ENCODE measurements around the gene ZNF500. TPM values are rescaled to one million over a fixed set of nuclear protein-coding genes. Genes with fewer than 3 reads are reported as not detected.

The ZNF500 gene
- total RNA-seq, 1 experiment from 2014 or later = 20.1 TPM

DNA sequence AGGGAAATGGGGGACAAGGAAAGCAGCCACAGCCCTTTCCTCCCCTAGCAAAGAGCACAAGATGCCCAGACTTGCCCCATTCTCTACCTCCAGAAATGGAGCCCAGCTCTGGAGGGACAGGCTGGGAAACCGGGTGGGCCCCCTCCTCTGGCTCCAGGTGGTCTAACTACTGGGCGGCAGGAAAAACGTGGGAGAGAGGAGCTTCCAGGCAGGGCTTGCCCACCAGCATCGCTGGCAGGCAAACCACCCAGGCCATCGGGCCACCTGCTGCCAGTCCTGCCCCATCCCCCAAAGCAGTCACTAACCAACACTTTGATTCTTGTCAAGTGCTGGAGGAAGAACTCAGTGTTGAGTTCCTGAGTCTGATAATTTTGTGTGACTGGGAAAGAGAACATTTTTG, 48.5 kb downstream of the ZNF500 start:
- Histone ChIP-seq H3K27me3 (ENCODE audit: insufficient read depth, low read length) (no peaks in the 10 kb centered on the region), H3K9me3 (ENCODE audit: control insufficient read depth in 1 of 2, insufficient read depth in 1 of 2, low read depth in 1 of 2, low read length in 2 of 2) (no peaks in the 10 kb centered on the region), H3K79me2 (ENCODE audit: insufficient read depth, low read length) (no peaks in the 10 kb centered on the region), H3K36me3 (ENCODE audit: control insufficient read depth in 1 of 2, insufficient read depth in 2 of 2, low read length in 2 of 2) (peaks cover 0 to 11% of the 10 kb centered on the region in 2 experiments; a peak in 2 of 4 replicates), H3K4me3 (replicated peaks in 1 of 2; ENCODE audit: low read depth in 1 of 2, low read length in 2 of 2) (no peak overlapping the region), H3K9me2 (ENCODE audit: insufficient read depth) (no peaks in the 10 kb centered on the region), H3K4me1 (ENCODE audit: control insufficient read depth in 1 of 2, insufficient read depth in 2 of 2, low read length in 2 of 2) (no peaks in the 10 kb centered on the region), H3K27ac (ENCODE audit: low read depth, low read length) (no peak overlapping the region), H3K9ac (ENCODE audit: low read length) (no peak overlapping the region), H2AFZ (ENCODE audit: low read depth, low read length, poor library complexity, severe bottlenecking) (no peak overlapping the region), H3K4me2 (ENCODE audit: low read length) (no peak overlapping the region), H4K20me1 (ENCODE audit: insufficient read depth) (no peaks in the 10 kb centered on the region)
- DNase-seq (ENCODE audit: low read depth, low spot score) (no peak), ATAC-seq (no peak)
- RAD21 ChIA-PET (ENCODE audit: low non-redundant PET in 1 of 2, low total read pairs in 2 of 2, uncharacterized antibody in 2 of 2, unreplicated experiment in 2 of 2) = no interaction called here
- POLR2A ChIA-PET = no interaction called here
- intact Hi-C loops (cut with micrococcal nuclease) = loop anchor here (10.0 kb wide), 1 partner anchor 306 kb away; no protein-coding TSS in a partner anchor
- BruUV-seq (replicated peaks) = no TSS peak
- CTCF ChIA-PET = no interaction called here
- TF ChIP-seq JUND (IDR thresholded peaks at IDR 0.05) = no peak
- TF ChIP-seq, protein P1, sequence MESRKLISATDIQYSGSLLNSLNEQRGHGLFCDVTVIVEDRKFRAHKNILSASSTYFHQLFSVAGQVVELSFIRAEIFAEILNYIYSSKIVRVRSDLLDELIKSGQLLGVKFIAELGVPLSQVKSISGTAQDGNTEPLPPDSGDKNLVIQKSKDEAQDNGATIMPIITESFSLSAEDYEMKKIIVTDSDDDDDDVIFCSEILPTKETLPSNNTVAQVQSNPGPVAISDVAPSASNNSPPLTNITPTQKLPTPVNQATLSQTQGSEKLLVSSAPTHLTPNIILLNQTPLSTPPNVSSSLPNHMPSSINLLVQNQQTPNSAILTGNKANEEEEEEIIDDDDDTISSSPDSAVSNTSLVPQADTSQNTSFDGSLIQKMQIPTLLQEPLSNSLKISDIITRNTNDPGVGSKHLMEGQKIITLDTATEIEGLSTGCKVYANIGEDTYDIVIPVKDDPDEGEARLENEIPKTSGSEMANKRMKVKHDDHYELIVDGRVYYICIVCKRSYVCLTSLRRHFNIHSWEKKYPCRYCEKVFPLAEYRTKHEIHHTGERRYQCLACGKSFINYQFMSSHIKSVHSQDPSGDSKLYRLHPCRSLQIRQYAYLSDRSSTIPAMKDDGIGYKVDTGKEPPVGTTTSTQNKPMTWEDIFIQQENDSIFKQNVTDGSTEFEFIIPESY (IDR thresholded peaks at IDR 0.05; ENCODE audit: extremely low read depth, insufficient replicate concordance, low read length) = no peak

DNA sequence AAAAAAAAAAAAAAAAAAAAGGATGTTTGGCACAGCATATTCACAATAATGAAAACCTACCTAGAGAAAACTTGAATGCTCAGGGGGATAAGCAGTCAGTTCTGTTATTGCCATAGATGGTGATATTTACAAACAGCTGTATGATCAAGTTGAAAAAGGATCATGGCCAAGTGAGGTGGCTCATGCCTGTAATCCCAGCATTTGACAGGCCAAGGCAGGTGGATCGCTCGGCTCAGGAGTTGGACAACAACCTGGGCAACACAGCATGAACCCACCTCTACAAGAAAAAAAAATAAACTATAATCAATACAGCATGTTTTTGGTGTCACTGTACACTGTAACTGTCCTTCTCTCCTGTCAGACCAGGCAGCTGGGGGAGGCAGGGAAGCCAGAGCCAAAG, 52.0 kb downstream of the ZNF500 start:
- Histone ChIP-seq H3K27ac (ENCODE audit: low read depth, low read length) (no peak overlapping the region), H3K4me3 (replicated peaks in 1 of 2; ENCODE audit: low read depth in 1 of 2, low read length in 2 of 2) (no peak overlapping the region), H3K9ac (ENCODE audit: low read length) (no peak overlapping the region), H3K79me2 (ENCODE audit: insufficient read depth, low read length) (0 out of 2 replicates have a peak, but pooled peaks cover 1% of the 10 kb centered on the region), H3K36me3 (ENCODE audit: control insufficient read depth in 1 of 2, insufficient read depth in 2 of 2, low read length in 2 of 2) (peaks cover 5 to 13% of the 10 kb centered on the region in 2 experiments), H4K20me1 (ENCODE audit: insufficient read depth) (no peaks in the 10 kb centered on the region), H3K9me2 (ENCODE audit: insufficient read depth) (no peaks in the 10 kb centered on the region), H3K4me2 (ENCODE audit: low read length) (no peak overlapping the region), H3K27me3 (ENCODE audit: insufficient read depth, low read length) (no peaks in the 10 kb centered on the region), H3K9me3 (ENCODE audit: control insufficient read depth in 1 of 2, insufficient read depth in 1 of 2, low read depth in 1 of 2, low read length in 2 of 2) (no peaks in the 10 kb centered on the region), H2AFZ (ENCODE audit: low read depth, low read length, poor library complexity, severe bottlenecking) (no peak overlapping the region), H3K4me1 (ENCODE audit: control insufficient read depth in 1 of 2, insufficient read depth in 2 of 2, low read length in 2 of 2) (no peaks in the 10 kb centered on the region)
- no peak for DNase-seq (ENCODE audit: low read depth, low spot score)
- ATAC-seq = no peak
- no TSS peak for BruUV-seq (replicated peaks)
- ChIA-PET RAD21 (ENCODE audit: low non-redundant PET in 1 of 2, low total read pairs in 2 of 2, uncharacterized antibody in 2 of 2, unreplicated experiment in 2 of 2) (no interaction called here), CTCF (interaction anchor here (0.7 kb wide), 1 partner anchor 10 kb away, joined by 3 read pairs; no protein-coding TSS in a partner anchor), POLR2A (no interaction called here)
- intact Hi-C loops (cut with micrococcal nuclease) = loop anchor here (10.0 kb wide), 1 partner anchor 310 kb away; no protein-coding TSS in a partner anchor
- TF ChIP-seq, protein P2, sequence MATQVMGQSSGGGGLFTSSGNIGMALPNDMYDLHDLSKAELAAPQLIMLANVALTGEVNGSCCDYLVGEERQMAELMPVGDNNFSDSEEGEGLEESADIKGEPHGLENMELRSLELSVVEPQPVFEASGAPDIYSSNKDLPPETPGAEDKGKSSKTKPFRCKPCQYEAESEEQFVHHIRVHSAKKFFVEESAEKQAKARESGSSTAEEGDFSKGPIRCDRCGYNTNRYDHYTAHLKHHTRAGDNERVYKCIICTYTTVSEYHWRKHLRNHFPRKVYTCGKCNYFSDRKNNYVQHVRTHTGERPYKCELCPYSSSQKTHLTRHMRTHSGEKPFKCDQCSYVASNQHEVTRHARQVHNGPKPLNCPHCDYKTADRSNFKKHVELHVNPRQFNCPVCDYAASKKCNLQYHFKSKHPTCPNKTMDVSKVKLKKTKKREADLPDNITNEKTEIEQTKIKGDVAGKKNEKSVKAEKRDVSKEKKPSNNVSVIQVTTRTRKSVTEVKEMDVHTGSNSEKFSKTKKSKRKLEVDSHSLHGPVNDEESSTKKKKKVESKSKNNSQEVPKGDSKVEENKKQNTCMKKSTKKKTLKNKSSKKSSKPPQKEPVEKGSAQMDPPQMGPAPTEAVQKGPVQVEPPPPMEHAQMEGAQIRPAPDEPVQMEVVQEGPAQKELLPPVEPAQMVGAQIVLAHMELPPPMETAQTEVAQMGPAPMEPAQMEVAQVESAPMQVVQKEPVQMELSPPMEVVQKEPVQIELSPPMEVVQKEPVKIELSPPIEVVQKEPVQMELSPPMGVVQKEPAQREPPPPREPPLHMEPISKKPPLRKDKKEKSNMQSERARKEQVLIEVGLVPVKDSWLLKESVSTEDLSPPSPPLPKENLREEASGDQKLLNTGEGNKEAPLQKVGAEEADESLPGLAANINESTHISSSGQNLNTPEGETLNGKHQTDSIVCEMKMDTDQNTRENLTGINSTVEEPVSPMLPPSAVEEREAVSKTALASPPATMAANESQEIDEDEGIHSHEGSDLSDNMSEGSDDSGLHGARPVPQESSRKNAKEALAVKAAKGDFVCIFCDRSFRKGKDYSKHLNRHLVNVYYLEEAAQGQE (IDR thresholded peaks at IDR 0.05; ENCODE audit: low read depth) = no peak
- no peak for TF ChIP-seq EZH2 (IDR thresholded peaks at IDR 0.05)
- TF ChIP-seq CEBPB (IDR thresholded peaks at IDR 0.05; ENCODE audit: low read depth) = no peak
- no peak for TF ChIP-seq EGR1 (IDR thresholded peaks at IDR 0.05; ENCODE audit: low read depth)
- TF ChIP-seq, protein P3, sequence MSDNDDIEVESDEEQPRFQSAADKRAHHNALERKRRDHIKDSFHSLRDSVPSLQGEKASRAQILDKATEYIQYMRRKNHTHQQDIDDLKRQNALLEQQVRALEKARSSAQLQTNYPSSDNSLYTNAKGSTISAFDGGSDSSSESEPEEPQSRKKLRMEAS (IDR thresholded peaks at IDR 0.05) = no peak
- no peak for TF ChIP-seq POLR2AphosphoS5 (IDR thresholded peaks at IDR 0.05; ENCODE audit: low read depth, low read length)
- no peak for TF ChIP-seq ZNF274 (IDR thresholded peaks at IDR 0.05; ENCODE audit: low read depth, low read length)
- TF ChIP-seq EZH2phosphoT487 (IDR thresholded peaks at IDR 0.05; ENCODE audit: borderline replicate concordance) = no peak
- no peak for TF ChIP-seq SP1 (IDR thresholded peaks at IDR 0.05; ENCODE audit: low read depth)
- no peak for TF ChIP-seq ZFX (IDR thresholded peaks at IDR 0.05)
- TF ChIP-seq, protein P4, sequence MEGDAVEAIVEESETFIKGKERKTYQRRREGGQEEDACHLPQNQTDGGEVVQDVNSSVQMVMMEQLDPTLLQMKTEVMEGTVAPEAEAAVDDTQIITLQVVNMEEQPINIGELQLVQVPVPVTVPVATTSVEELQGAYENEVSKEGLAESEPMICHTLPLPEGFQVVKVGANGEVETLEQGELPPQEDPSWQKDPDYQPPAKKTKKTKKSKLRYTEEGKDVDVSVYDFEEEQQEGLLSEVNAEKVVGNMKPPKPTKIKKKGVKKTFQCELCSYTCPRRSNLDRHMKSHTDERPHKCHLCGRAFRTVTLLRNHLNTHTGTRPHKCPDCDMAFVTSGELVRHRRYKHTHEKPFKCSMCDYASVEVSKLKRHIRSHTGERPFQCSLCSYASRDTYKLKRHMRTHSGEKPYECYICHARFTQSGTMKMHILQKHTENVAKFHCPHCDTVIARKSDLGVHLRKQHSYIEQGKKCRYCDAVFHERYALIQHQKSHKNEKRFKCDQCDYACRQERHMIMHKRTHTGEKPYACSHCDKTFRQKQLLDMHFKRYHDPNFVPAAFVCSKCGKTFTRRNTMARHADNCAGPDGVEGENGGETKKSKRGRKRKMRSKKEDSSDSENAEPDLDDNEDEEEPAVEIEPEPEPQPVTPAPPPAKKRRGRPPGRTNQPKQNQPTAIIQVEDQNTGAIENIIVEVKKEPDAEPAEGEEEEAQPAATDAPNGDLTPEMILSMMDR (IDR thresholded peaks at IDR 0.05 in 2 of 3, conservative IDR thresholded peaks at IDR 0.05 in 1 of 3; ENCODE audit: borderline replicate concordance in 1 of 3, insufficient read depth in 1 of 3, low read depth in 2 of 3, low read length in 2 of 3) = no peak
